ENCODE data around the gene CTRL. TPM values are rescaled to one million over a fixed set of nuclear protein-coding genes. Genes with fewer than 3 reads are reported as not detected.

Gene CTRL
- total RNA-seq, 2 donors from 2014 or later, result 0.54 to 2.5 TPM

- no peaks in the 10 kb centered on the region for H3K27me3 ChIP-seq (replicated peaks; ENCODE audit: insufficient read depth)
- TF ChIP-seq, protein P1, sequence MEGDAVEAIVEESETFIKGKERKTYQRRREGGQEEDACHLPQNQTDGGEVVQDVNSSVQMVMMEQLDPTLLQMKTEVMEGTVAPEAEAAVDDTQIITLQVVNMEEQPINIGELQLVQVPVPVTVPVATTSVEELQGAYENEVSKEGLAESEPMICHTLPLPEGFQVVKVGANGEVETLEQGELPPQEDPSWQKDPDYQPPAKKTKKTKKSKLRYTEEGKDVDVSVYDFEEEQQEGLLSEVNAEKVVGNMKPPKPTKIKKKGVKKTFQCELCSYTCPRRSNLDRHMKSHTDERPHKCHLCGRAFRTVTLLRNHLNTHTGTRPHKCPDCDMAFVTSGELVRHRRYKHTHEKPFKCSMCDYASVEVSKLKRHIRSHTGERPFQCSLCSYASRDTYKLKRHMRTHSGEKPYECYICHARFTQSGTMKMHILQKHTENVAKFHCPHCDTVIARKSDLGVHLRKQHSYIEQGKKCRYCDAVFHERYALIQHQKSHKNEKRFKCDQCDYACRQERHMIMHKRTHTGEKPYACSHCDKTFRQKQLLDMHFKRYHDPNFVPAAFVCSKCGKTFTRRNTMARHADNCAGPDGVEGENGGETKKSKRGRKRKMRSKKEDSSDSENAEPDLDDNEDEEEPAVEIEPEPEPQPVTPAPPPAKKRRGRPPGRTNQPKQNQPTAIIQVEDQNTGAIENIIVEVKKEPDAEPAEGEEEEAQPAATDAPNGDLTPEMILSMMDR (IDR thresholded peaks at IDR 0.05), result no peak
- DNase-seq (ENCODE audit: low spot score), result no peak
- peaks cover 17 to 21% of the 10 kb centered on the region in 2 donors for H3K4me1 ChIP-seq (ENCODE audit: control insufficient read depth in 1 of 2, low read depth in 2 of 2)
- ATAC-seq (ENCODE audit: insufficient number of reproducible peaks, low FRiP score, low read depth), result no peak
- H3K4me3 ChIP-seq, result peak overlapping the region; percentile 100
- peaks cover 11% of the 10 kb centered on the region for H3K36me3 ChIP-seq
- H3K9me3 ChIP-seq, result no peaks in the 10 kb centered on the region
- H3K27ac ChIP-seq, result peak overlapping the region; percentile 87 to 89
These were observed 3.4 kb upstream of the CTRL start for GRCh38 chr16:67935101-67935401.

- Histone ChIP-seq H3K36me3 (peaks cover 11% of the 10 kb centered on the region), H3K9me3 (no peaks in the 10 kb centered on the region), H3K4me3 (peak overlapping the region; percentile 100), H3K27ac (peak overlapping the region in 1 of 2 donors; percentile 89), H3K27me3 (replicated peaks; ENCODE audit: insufficient read depth) (no peaks in the 10 kb centered on the region), H3K4me1 (ENCODE audit: control insufficient read depth in 1 of 2, low read depth in 2 of 2) (peaks cover 17 to 21% of the 10 kb centered on the region in 2 donors)
- no peak for DNase-seq (ENCODE audit: low spot score)
- TF ChIP-seq, protein P1 (IDR thresholded peaks at IDR 0.05), result no peak
- no peak for ATAC-seq (ENCODE audit: insufficient number of reproducible peaks, low FRiP score, low read depth)
These were observed 2.8 kb upstream of the CTRL start for GRCh38 chr16:67934306-67935100.

DNA sequence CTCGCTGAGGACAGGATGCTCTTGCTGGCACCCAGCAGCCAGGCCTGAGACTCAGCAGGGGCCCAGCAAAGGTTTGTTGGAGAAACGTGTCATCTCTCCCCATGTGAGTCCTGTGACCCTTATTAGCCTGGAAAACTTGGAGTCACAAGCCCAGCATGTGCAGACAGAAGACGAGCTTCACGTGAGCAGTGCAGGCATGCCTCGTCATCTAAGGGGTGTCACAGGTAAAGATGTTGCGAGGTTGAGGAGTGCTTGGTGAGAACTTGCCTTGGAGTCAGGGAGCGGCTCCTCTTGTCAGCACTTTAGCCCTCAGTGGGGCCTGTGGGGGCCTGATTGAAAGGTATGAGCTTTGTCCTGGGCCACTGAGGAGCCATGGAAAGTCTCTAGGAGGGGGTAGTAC is 2.1 kb upstream of the CTRL start:
- ATAC-seq (ENCODE audit: insufficient number of reproducible peaks, low FRiP score, low read depth) (no peak), DNase-seq (ENCODE audit: low spot score) (no peak)
- no peak overlapping the region for H3K27ac ChIP-seq
- H3K9me3 ChIP-seq, result no peaks in the 10 kb centered on the region
- TF ChIP-seq, protein P1 (IDR thresholded peaks at IDR 0.05), result no peak
- no peaks in the 10 kb centered on the region for H3K27me3 ChIP-seq (replicated peaks; ENCODE audit: insufficient read depth)
- no peak overlapping the region for H3K4me3 ChIP-seq
- peaks cover 14% of the 10 kb centered on the region for H3K36me3 ChIP-seq
- H3K4me1 ChIP-seq (ENCODE audit: control insufficient read depth in 1 of 2, low read depth in 2 of 2), result peaks cover 17 to 21% of the 10 kb centered on the region in 2 donors

DNA sequence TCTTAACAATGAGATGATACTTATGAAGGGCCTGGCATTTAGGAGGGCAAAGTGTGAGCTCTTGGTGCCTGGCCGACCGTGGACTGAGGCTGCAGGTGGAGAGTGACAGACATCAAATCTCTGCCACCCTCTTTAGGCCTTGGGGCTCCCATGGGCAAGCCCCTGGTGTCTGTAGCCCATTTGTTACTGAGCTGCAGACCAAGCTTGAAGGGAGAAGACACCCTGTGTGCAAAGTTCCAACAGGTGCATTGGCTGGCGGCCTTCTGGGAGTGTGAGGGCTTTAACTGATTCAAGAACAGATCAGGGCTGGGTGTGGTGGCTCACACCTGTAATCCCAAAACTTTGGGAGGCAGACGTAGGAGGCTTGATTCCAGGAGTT is 789 bp upstream of the CTRL start:
- ATAC-seq (ENCODE audit: insufficient number of reproducible peaks, low FRiP score, low read depth) (no peak), DNase-seq (ENCODE audit: low spot score) (no peak)
- Histone ChIP-seq H3K4me1 (ENCODE audit: control insufficient read depth in 1 of 2, low read depth in 2 of 2) (peaks cover 16 to 20% of the 10 kb centered on the region in 2 donors), H3K9me3 (no peaks in the 10 kb centered on the region), H3K27me3 (replicated peaks; ENCODE audit: insufficient read depth) (no peaks in the 10 kb centered on the region), H3K36me3 (peaks cover 20% of the 10 kb centered on the region), H3K4me3 (no peak overlapping the region), H3K27ac (no peak overlapping the region)
- TF ChIP-seq, protein P1 (IDR thresholded peaks at IDR 0.05), result no peak

- DNase-seq (ENCODE audit: low spot score) (no peak), ATAC-seq (ENCODE audit: insufficient number of reproducible peaks, low FRiP score, low read depth) (no peak)
- Histone ChIP-seq H3K36me3 (peaks cover 22% of the 10 kb centered on the region), H3K27me3 (replicated peaks; ENCODE audit: insufficient read depth) (no peaks in the 10 kb centered on the region), H3K4me3 (no peak overlapping the region), H3K27ac (no peak overlapping the region), H3K4me1 (ENCODE audit: control insufficient read depth in 1 of 2, low read depth in 2 of 2) (peaks cover 14 to 27% of the 10 kb centered on the region in 2 donors), H3K9me3 (no peaks in the 10 kb centered on the region)
- TF ChIP-seq, protein P1 (IDR thresholded peaks at IDR 0.05), result no peak
These were observed 917 bp downstream of the CTRL start for GRCh38 chr16:67930678-67931211.

Measured in thoracic aorta (tissue), 2 donors.